Urinary bladder (tissue), 2 donors: ENCODE results near the gene TMF1. TPM values are rescaled to one million over a fixed set of nuclear protein-coding genes. Genes with fewer than 3 reads are reported as not detected.

Experiments
- polyA plus RNA-seq: library from polyadenylated mRNA; stranded (reverse); fragments of 200-250 nt; gene quantifications from one replicate; pipeline ENCODE4 v1.2.3, GENCODE V29; 2013
- small RNA-seq: library from RNA; depleted of rRNA; stranded (forward); fragments of <200 nt; gene quantifications from one replicate; pipeline ENCODE3, GENCODE V24; 2014
- total RNA-seq: library from RNA; depleted of rRNA; stranded (reverse); fragments of >200 nt; gene quantifications from one replicate; pipeline ENCODE4 v1.2.3, GENCODE V29; 2014
- donor health status: healthy.

The TMF1 gene
- total and polyA plus RNA-seq, 2 donors: 18.7 to 68.4 TPM

Small RNAs within 50 kb of the gene (small RNA-seq; reads per million reads assigned to genes)
- not detected for gene MIR3136

Other genes starting within 250 kb of the TMF1 start
- gene TAFA4, start 119.8 kb downstream of the TMF1 start, total RNA-seq: not detected
- gene TAFA4, start 119.8 kb downstream of the TMF1 start, polyA plus RNA-seq: 0.23 TPM
- 71.1 TPM for gene EOGT, start 38.6 kb downstream of the TMF1 start, total RNA-seq
- gene EOGT, start 38.6 kb downstream of the TMF1 start, polyA plus RNA-seq: 25.2 TPM
- 100 TPM for gene UBA3, start 28.0 kb upstream of the TMF1 start, total RNA-seq
- gene UBA3, start 28.0 kb upstream of the TMF1 start, polyA plus RNA-seq: 40.0 TPM
- gene ARL6IP5, start 32.6 kb upstream of the TMF1 start, total RNA-seq: 60.8 TPM
- gene ARL6IP5, start 32.6 kb upstream of the TMF1 start, polyA plus RNA-seq: 156 TPM
- gene LMOD3, start 70.3 kb upstream of the TMF1 start, total RNA-seq: 3.0 TPM
- 0.65 TPM for gene LMOD3, start 70.3 kb upstream of the TMF1 start, polyA plus RNA-seq